HG03558 (cell line): ENCODE results near the gene RASA3.

Experiments used
- ATAC-seq: cut with Tn5 transposase; IDR thresholded peaks from one replicate; pipeline ENCODE4 v1.9.1; 2021; ENCODE audit warnings: moderate number of reproducible peaks; ENCODE audit not compliant: unreplicated experiment; ENCODE audit errors: extremely low read depth

Gene RASA3

GRCh38 chr13:113974304-113975281, 157.8 kb downstream of the RASA3 start:
- no peak for ATAC-seq

- no peak for ATAC-seq
Measured at GRCh38 chr13:113973218-113974164, 158.9 kb downstream of the RASA3 start, which contains the start of gene C13orf46. Gene C13orf46, minus strand, starts transcription at chr13:113974076. Its CDS starts 79 bp downstream, at chr13:113973997.

- no peak for ATAC-seq
Measured at GRCh38 chr13:113972451-113973217, 159.8 kb downstream of the RASA3 start.

- no peak for ATAC-seq
Measured at GRCh38 chr13:113971471-113972231, 160.8 kb downstream of the RASA3 start.

- no peak for ATAC-seq
Measured at GRCh38 chr13:113970810-113971470, 161.5 kb downstream of the RASA3 start.

- no peak for ATAC-seq
Measured at GRCh38 chr13:113969973-113970611, 162.3 kb downstream of the RASA3 start.

DNA sequence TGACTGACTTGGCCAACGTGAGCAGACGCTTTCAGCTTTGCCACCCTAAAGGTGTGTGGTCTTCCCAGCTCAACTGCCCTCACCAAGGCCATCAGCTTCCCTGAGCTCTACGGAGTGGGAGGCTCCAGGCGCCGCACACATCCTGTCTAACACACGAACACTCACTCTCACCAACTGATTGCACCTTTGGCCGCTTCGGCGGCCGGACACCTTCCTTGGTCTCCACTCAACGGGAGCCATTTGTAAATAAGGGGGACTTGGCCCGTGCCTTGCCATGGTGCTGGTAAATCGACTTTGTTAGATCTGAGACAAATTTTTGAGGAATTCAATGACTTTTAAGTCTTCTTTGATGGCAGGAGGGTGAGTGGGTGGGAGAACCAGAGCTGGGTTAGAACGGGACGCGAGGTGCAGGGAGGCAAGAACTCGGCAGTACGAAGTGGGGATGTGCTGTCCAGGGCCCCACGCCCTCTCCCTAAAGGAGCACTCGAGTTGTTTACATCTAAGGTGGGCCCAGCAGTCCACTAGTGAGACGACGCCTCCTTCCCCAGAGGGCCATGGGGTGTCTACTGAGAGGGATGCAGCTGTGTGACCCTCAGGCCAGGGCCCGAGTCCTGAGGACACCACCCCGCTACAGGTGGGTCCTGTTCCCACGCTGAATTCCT, 163.0 kb downstream of the RASA3 start:
- no peak for ATAC-seq

DNA sequence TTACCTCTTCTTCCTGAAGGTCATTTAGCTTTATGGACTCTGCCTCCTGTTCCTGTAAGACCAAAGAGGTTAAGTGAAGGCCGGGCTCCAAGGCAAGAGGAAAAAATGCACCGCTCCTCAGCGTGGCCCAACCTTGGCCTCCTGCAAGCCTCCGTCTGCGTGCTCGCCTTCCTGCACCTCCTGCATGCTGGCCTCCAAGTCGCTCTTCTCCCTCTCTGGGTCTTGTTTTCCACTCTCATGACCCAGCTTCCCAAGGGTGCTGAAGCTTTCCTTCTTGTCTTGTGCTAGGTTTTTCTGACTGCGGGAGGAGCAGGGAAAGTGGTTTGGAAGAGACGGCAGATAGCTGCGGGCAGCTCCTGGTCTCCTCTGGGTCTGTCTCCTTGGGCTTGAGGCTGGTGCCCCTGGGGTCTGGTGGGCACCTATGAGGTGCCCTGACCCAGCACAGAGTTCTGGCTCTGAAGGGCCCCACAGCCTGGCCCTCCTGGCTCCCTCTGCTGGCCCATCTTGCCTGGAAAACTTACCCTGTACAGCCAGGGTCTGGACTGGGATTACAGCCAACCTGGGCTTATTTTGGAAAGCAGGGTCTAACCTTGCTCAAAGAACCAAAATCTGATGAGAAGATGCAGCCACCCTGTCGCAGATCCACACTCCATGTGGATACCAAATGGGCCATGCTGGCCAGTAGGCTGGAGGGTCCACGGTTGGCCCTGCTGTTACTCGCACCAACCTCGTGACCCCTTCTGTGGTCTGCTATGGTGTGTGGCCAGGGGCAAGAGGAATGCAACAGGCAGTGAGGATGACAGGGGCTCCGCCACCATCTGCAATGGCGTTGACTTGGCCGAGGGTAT, 163.7 kb downstream of the RASA3 start:
- ATAC-seq: no peak

- ATAC-seq: no peak
Measured at GRCh38 chr13:113967729-113968462, 164.5 kb downstream of the RASA3 start.

- ATAC-seq: no peak
Measured at GRCh38 chr13:113967206-113967720, 165.2 kb downstream of the RASA3 start.

DNA sequence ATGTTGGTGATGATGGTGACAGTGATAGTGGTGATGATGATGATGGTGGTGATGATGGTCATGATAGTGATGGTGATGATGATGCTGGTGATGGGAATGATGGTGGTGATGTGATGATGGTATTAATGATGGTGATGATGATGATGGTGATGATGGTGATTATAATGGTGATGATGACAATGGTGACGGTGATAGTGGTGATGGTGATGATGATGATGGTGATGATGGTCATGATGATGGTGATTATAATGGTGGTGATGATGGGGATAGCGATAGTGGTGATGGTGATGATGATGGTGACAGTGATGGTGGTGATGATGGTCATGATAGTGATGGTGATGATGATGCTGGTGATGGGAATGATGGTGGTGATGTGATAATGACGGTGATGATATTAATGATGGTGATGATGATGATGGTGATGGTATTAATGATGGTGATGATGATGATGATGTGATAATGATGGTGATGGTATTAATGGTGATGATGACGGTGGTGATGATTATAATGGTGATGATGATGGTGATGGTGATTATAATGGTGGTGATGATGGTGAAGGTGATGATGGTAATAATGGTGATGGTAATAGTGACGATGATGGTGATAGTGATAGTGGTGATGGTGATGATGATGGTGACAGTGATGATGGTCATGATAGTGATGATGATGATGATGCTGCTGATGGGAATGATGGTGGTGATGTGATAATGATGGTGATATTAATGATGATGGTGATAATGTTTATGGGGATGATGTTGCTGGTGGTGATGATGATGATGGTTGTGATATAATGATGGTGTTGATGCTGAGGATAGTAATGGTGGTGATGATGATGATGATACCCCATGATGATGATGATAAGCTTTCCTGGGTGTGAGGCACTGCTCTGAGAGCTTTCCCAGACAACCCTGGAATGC, 166.2 kb downstream of the RASA3 start:
- ATAC-seq: no peak

- ATAC-seq: no peak
Measured at GRCh38 chr13:113965383-113965874, 167.0 kb downstream of the RASA3 start.

DNA sequence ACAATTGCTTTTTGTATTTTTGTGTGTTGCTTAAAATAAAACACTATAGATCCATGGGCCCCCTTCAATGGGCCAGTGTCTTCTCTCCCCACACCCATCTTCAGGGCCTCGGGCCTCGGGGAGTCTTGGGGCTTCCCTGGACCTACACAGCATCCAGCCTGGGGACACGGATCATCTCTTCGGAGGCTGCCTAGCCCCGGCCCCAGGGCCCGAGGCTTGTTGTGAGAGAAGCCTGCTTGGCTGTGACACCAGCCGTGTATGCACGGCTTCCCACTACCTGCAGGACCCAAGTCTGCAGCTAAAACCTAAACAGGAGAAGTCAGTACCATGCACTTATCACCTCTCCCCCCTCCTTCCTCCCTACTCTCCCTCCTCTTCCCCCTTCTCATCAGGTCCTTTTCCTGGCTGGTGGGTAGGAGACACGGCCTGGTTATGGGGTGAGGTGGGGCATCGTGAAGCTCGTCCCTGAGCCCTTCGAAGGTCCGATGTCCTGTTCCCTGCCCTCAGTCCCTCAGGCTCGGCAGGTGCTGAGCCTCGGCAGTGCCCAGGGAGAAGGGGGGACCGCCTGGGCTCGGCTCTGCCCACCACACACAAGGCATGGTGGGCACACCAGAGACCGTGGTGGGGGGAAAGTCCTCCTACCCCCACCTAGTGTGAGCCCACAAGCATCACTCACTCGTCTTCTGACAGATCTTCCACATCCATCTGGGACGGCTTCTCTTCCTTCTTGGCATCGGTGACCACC, 168.0 kb downstream of the RASA3 start:
- no peak for ATAC-seq

GRCh38 chr13:113963376-113963775, 169.0 kb downstream of the RASA3 start:
- ATAC-seq: no peak
